Right ventricle myocardium inferior (tissue), 1 donor: ENCODE results near the gene ACVRL1. TPM values are rescaled to one million over a fixed set of nuclear protein-coding genes. Genes with fewer than 3 reads are reported as not detected.
"Not testable (repeated sequence)": the region's sequence is repeated elsewhere in the genome, so short reads cannot be mapped to it uniquely, and the experiment has no call there.

Experiments used
- ATAC-seq: fragments of 200-7000 bp; cut with Tn5 transposase; one replicate; pipeline ENCODE4 v1.9.1; 2020; ENCODE audit warnings: mild to moderate bottlenecking, moderate library complexity
- DNase-seq: peaks from one replicate; pipeline ENCODE4 v3.0.0; 2021; ENCODE audit errors: missing footprints
- intact Hi-C: fragments of 100-400 bp; cut with DNase I; formaldehyde crosslinking; loops from one replicate; pipeline ENCODE4 v1.11.0; 2022
- total RNA-seq: library from RNA; stranded (reverse); fragmentation: NEBNext Ultra II Directional; extraction: Animal tissue kit (Norgen Biotek cat#: 25700); gene quantifications from one replicate; pipeline ENCODE4 v1.2.1, GENCODE V29; 2021
- donor health status: DM: no; HTN: yes; CAD: no; lungs with severe emphysema.

ACVRL1 gene
- total RNA-seq, 1 donor from 2014 or later, result 49.6 TPM

GRCh38 chr12:51872689-51872981, 34.7 kb upstream of the ACVRL1 start:
- ATAC-seq (no peak), DNase-seq (no peak)
- intact Hi-C loops, result no loop called here

DNA sequence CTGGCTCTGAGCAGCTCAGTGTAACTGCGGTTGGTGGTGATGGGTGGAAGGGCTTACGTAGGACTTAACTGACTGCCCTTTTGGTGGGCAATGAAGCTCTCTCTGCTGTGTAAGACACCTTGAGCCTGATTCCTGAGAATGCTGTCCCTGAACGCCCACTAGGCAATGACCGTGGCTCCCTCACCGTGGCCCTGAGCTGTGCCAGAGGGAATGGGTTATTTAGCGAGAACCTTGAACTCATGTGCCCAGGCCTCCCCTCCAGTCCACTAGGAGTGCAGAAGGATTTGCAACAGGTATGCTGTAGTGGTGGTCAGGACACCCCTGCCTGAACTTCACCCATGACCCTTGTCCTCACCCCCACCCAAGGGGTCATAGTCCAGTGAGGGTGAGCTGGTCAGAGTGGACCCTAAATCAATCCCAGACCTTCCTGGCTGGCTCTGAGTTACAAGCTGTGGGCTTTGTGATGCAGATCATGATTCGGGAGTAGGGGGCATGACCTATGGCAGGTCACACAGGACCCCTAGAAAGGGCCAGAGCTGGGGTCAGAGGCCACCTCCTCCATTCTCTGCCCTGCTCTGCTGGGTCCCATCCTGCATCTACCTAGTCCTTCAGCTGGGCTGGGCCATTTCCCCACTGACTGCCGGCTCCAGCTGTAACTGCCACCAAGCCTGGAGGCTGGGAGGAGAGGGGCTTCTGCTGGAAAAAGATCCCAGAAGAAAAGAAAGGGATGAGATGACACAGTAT, 33.9 kb upstream of the ACVRL1 start:
- intact Hi-C loops, result no loop called here

GRCh38 chr12:51874000-51874399, 33.3 kb upstream of the ACVRL1 start:
- ATAC-seq (no peak), DNase-seq (no peak)
- intact Hi-C loops, result no loop called here

More for the DNA sequence above, 33.9 kb upstream of the ACVRL1 start:
- no peak for ATAC-seq
- no peak for DNase-seq

DNA sequence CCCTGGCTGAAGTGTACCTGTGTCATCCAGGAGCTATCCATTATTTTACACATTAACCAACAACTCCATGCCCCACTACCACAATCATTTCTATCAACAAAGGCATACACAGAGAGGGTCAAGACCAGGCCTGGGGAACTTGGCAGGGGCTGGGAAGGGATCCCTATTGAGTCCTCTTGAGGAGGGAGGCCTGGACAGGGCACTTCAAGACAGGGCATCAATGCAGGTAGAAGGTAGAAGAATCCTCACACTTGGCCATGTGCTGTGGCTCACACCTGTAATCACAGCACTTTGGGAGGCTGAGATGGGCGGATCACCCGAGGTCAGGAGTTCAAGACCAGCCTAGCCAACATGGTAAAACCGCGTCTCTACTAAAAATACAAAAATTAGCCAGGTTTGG, 32.8 kb upstream of the ACVRL1 start:
- intact Hi-C loops, result no loop called here
- DNase-seq (no peak), ATAC-seq (no peak)

GRCh38 chr12:51879102-51879501, 28.2 kb upstream of the ACVRL1 start:
- DNase-seq, result no peak
- no peak for ATAC-seq
- intact Hi-C loops, result loop anchor here (5.0 kb wide), 1 partner anchor 457 kb away; the partner anchor contains the start of gene SLC4A8

GRCh38 chr12:51883295-51883694, 24.0 kb upstream of the ACVRL1 start:
- intact Hi-C loops, result no loop called here
- DNase-seq, result no peak
- ATAC-seq, result no peak

DNA sequence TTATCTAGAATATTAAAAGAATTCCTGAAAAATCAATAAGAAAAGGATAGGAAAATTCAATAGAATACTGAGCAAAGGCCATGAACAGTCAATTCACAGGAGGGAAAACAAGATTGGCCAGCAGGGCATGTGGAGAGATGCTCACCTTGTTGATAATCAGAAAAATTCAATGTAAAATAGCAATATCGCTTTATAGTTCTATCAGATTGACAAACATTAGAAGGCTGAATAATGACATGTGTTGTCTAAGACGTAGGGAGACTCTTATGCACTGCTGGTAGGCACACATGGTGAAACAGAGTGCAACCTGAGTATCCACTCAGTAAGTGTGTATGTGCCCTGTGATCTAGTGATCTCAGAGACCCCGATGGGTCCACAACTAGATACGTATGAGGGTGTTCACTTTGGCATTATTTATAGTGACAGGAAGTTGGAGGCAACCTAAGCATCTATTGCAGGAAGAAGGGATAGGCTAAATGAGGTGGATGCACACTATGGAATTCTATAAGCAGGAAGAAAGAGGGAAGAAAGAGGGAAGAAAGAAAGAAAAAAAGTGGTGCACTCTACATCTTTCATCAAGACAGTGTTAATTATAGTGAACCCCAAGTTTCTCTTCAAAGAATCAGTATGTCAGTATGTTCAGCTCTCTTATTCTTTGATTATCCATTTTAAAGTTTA, 23.2 kb upstream of the ACVRL1 start:
- DNase-seq, result no peak
- no peak for ATAC-seq
- intact Hi-C loops, result no loop called here

- DNase-seq, result no peak
- intact Hi-C loops, result no loop called here
- ATAC-seq, result no peak
Observed at GRCh38 chr12:51884676-51885229, 22.6 kb upstream of the ACVRL1 start.

DNA sequence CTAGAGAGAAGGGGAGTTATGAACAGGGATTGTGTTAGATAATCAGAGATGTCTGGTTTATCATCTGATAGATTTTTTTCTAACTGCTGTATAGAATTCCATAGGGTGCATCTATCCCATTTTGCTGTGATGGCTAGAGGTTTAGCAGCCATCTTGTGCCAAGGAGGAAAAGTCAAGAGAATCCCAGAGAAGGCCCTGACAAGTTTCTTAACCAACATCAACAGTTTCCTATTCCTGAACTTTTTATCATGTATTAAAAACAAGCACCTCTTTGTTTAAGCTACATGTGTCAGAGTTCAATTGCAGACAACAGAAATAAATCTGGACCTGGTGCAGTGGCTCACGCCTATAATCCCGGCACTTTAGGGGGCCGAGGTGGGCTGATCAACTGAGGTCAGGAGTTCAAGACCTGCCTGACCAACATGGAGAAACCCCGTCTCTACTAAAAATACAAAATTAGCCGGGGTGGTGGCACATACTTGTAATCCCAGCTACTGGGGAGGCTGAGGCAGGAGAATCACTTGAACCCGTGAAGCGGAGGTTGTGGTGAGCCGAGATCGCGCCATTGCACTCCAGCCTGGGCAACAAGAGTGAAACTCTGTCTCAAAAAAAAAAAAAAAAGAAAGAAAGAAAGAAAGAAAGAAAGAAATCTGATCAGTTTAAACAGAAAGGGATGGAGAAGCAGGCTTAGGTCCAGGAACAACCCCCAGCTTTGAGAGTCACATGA, 21.8 kb upstream of the ACVRL1 start:
- intact Hi-C loops, DNase-seq, ATAC-seq: not testable (repeated sequence)

DNA sequence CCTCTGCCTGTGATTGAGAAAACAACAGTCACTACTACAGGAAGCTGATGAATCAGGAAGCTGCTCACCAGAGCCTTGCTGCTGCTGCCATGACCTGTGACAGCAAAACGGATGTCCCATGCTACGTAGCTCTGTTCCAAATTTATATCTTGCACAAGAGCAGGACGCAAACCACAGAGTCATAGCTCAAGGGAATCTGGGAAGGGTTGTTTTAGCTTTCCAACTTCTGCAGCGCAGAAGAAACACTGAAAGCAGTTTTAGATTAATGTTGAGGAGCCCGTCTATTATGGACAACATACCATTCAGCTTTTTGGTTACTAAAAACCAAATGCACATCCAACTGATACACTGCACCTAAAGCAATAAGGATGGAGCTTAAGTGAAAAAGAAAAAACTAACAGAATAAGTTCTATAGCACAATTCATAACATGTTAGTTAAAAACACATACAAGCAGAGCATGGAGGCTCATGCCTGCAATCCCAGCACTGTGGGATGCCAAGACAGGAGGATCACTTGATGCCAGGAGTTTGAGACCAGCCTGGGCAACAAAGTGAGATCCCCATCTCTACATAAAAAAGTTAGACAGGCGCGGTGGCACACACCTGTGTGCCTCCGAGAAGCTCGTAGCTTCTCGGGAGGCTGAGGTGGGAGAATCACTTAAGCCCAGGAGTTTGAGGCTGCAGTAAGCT, 21.1 kb upstream of the ACVRL1 start:
- DNase-seq (peak; percentile 81), ATAC-seq (peak; percentile 97)
- intact Hi-C loops, result no loop called here

DNA sequence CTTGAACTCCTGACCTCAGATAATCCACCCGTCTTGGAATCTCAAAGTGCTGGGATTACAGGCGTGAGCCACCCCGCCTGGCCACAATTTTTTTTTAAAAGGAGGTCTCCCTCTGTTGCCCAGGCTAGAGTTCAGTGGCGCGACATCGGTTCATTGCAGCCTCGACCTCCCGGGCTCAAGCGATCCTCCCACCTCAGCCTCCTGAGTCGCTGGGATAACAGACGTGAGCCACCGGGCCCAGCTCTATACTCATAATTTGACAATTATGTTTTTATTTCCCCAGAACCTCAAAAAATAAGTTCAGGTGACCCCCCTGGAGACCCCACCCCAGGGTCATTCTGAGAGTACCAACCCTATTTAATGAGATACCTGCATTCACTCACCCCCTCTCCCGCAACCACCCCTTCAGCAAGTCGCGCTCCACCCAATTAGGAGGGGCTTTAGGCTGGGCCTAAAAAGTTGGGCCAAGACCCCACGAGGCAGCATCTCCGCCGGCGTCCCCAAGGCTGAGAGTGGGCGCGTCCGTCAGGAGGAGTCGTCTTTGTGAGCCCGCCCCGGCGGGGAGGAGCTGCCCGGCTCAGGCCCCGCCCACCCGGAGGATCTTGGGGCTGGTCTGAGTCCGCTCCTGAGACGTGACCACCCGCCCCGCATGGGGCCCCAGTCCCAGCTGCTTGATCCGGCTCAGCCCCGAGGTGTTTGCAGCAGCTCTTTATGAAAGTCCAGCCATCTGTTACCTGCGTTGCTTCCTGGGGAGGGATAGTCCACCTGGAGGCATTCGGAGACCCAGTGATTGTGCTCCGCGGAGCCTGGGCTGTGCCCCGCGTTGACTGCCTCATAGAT, 19.6 kb upstream of the ACVRL1 start, which contains the start of gene ANKRD33:
Gene ANKRD33, plus strand, starts transcription at position 628 of the 840 bp plus-strand sequence. Its CDS starts 84 bp downstream, at position 712.
- ATAC-seq, result no peak
- intact Hi-C loops, result no loop called here
- DNase-seq, result peak; percentile 70

GRCh38 chr12:51888316-51889215, 18.7 kb upstream of the ACVRL1 start:
- no peak for ATAC-seq
- intact Hi-C loops, result no loop called here
- DNase-seq, result peak; percentile 60

DNA sequence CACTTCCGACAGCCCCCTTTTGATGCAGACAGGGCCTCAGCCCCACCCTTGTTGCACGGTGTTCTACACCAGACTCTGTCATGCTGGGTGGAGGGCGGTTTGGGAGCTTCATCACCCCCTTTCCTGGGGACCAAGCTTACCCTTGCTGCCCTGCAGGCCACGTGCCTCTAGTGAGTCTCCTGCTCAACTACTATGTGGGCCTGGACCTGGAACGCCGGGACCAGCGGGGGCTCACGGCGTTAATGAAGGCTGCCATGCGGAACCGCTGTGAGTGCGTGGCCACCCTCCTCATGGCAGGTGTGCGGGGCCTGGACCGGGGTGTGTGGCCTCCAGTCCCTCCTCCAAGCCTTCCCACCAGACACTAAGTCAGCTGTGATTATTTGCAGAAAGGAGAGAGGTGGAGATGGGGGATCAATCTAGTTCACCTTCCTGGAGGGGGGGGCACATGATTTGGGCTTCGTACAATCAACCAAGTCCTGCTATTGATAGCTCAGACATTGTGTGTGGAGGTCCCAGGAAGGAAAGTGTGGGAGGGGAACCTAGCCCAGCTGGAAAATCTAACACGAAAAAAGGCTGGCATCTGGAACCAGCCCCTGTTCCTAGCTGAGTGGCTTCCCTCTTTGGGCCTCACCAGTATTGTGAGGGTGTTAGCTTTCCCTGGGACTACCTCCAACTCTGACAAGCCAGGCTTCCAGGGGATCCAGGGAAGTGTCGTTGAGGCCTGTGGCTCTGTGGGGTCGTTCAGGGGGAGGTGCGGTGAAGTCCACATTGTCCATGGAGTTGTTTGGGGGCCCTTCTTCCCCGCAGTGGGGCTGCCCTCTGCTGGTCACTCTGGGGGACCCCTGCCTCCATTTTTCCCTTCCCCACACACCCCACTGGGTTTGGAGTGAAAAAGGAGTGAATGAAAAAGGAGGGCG, 17.8 kb upstream of the ACVRL1 start:
- no peak for ATAC-seq
- intact Hi-C loops, result no loop called here
- peak; percentile 27 for DNase-seq

DNA sequence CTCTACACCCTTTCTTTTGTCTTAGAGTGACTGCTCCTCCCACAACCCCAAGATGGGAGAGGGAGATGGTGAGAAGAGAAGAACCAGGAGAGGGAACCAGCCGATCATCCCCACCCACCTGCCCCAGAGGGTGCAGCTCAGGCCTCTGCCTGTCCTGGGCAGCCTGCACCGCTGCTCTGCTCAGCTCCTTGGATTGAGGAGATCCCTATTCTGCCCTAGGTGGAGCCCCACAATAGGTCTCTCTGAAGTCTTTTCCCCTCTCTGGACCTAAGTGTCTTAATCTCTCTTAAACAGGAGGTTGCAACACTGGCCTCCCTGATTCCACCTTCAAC, 17.2 kb upstream of the ACVRL1 start:
- no peak for ATAC-seq
- intact Hi-C loops, result no loop called here
- DNase-seq, result peak; percentile 13

DNA sequence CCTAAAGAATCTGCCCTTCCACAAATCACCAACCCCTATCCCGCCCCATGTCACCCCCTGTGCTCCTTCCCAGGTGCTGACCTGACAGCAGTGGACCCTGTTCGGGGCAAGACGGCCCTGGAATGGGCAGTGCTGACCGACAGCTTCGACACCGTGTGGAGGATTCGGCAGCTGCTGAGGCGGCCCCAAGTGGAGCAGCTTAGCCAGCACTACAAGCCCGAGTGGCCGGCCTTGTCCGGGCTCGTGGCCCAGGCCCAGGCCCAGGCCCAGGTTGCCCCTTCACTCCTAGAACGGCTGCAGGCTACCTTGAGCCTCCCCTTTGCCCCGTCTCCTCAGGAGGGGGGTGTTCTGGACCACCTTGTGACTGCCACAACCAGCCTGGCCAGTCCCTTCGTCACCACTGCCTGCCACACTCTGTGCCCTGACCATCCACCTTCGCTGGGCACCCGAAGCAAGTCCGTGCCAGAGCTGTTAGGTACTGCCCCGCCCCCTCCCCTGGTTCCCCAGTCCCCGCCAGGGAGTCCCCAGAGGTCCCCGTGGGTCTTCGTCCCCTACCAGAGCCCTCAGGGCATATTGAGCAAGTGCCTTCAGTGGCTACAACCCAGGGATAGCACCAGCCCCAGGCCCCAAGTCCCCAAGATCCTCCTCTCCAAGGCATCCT, 16.7 kb upstream of the ACVRL1 start:
- ATAC-seq (no peak), DNase-seq (peak; percentile 41)
- intact Hi-C loops, result no loop called here

- ATAC-seq, result no peak
Observed at GRCh38 chr12:51891843-51892242, 15.5 kb upstream of the ACVRL1 start.

More at GRCh38 chr12:51891843-51892242, 15.5 kb upstream of the ACVRL1 start:
- intact Hi-C loops, result no loop called here
- DNase-seq, result no peak
